Occipital lobe (tissue), 2 donors: ENCODE data around the gene OBP2A. TPM values are rescaled to one million over a fixed set of nuclear protein-coding genes. Genes with fewer than 3 reads are reported as not detected.
"Not testable (repeated sequence)": the region's sequence is repeated elsewhere in the genome, so short reads cannot be mapped to it uniquely, and the experiment has no call there.

ENCODE experiments used
- DNase-seq: peaks from one replicate; lab custom pipeline; 2025; lab: John Stamatoyannopoulos, UW
- total RNA-seq: library from RNA; depleted of rRNA; stranded (reverse); fragments of >200 nt; gene quantifications from one replicate; pipeline ENCODE4 v1.2.3, GENCODE V29; 2014

Gene OBP2A
- total RNA-seq, 1 donor from 2014 or later = not detected

DNA sequence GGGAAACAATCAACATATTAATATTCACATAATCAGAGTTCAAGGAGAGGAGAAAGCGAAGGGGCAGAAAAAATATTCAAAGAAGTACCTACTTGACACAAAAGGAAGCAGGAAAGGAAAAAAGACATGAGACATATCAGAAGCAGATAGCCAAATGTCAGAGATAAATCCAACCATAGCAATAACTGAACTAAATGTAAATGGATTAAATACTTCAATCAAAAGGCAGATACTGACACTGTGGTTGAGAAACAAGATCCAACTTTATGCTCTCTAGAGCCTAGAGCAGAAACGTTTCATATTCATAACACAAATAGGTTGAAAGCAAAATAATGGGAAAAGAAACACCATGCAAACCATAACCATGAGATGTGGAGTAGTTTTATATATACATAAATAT, 36.5 kb upstream of the OBP2A start:
- DNase-seq = no peak

GRCh38 chr9:135512241-135512603, 33.7 kb upstream of the OBP2A start:
- no peak for DNase-seq

DNA sequence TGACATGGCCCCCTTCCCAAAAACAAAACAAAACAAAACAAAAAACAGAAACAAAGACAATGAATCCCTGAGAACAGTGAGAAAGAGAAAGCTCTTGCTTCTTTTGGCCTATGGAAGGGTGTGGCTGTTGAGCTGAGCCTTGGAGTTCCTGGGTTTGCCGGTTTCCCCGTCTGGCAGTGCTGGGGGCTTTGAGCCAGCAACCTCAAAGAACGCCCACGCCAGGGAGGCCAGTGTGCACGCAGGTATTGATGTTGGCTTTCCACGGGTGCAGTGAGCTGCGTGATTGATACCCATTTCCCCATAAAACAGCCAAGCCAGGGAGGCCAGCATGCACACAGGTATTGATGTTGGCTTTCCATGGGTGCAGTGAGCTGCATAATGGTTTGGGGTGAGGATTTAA, 33.0 kb upstream of the OBP2A start:
- no peak for DNase-seq

DNA sequence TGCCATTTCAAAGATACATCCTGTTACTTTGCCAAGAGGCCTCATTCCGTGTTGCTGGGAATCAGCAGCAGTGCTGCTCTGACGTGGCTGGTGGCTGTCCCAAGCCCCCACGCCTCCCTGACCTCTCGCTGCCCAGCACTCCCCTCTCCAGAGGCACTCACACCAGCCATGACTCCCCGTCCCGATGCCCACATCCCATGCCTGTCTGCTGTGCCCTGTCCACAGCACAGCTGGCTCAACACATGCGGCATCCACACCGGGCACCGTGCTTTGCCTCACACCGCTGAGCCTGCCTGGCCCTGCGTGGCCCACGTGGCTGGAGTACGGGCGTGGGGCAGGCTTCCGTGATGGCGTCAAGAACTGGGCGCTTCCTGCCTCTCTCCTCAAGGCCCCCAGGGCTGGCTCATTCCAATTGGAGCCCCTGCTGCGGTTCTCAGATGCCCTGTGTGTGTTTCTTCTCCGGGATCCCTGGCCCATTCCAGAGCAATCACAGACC, 32.5 kb upstream of the OBP2A start:
- DNase-seq = no peak

GRCh38 chr9:135513906-135514305, 32.0 kb upstream of the OBP2A start:
- not testable (repeated sequence) for DNase-seq

GRCh38 chr9:135514342-135515082, 31.4 kb upstream of the OBP2A start:
- no peak for DNase-seq

- no peak for DNase-seq
Measured at GRCh38 chr9:135515083-135515951, 30.6 kb upstream of the OBP2A start.

DNA sequence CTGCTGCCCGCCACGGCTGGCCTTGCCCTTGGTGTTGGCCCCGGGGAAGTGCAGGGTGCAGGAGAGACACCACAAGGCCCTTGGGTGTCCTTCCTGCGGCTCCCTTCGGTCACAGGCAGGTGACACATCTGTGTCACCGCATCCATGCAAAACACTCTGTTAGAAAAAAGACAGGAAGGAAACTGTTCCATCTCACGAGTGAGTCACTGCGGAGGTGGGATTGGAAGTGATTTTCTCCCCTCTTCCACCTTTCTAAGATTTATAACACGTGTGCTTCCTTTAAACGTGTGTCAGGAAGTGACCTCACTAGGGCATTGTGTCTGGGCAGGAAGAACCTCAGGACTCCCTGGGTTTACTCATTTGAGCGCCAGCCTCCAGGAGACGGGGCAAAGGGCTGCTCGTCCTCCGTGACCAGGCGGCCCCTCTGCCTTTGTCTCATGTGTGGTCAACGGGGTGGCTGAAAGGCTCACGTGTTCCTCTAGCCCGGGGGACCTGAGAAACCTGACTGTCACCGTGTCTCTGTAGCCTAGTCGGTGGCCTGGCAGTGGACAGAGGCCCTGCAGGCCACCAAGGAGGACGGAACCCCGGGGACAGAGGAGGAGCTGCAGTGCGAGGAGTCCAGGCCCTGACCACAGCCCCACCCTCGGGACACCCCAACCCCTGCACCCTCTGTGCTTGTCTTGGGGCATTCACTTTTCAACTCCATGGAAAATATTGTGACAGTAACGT, 29.6 kb upstream of the OBP2A start:
- DNase-seq = no peak

DNA sequence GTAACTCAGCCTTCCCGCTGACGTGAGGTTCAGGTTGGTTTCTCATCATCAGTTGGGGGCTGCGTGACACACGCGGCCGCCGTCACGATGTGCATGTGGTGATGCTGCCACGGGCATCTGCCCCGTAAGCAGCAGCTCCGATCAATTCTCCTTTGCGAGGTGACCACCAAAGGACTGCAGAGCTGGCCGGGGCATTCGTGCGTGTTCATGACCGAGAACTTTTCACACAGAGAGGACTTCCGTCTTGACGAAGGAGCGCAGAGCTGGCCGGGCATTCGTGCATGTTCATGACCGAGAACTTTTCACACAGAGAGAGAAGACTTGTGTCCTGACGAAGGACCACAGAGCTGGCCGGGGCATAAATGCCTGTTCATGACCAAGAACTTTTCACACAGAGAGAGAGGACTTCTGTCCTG, 28.5 kb upstream of the OBP2A start:
- DNase-seq = no peak

DNA sequence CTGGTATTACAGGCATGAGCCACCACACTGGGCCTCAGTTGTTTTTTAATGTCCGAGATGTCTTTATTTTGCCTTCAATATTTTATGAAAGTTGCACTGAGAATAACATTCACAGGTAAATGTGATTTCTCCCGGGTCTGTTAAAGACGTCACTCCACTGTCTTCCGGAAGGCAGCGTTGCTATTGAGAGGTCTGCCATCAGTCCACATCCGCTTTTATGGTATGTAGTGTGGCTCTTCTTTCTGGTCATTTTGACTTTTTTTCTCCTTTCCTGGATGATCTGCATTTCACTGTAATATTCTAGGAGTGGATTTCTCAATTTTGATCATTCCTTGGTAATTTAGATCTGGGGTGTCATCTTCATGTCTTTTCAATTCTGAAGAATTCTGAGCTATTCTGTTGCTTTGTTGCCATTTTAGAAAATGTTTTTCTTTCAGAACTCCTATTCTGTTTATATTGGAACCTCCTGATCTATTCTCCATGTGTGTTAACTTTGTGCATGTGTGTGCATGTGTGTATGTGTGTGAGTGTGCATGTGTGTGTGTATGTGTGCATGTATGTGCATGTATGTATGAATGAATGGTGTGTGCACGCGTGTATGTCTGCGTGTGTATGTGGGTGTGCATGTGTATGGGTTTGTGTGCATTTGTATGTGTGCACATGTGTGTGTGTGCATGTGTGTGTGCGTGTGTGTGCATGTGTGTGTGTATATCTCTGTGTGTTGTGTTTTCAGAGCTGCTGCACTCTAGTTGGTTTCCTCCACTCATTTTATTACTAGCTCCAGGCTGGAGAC, 26.6 kb upstream of the OBP2A start:
- DNase-seq = no peak

GRCh38 chr9:135520916-135521607, 24.9 kb upstream of the OBP2A start, which contains the start of gene LCN1:
Gene LCN1, plus strand, starts transcription at chr9:135521440. Its CDS starts 58 bp downstream, at chr9:135521498.
- DNase-seq = no peak

- DNase-seq = no peak
Measured at GRCh38 chr9:135521608-135522095, 24.3 kb upstream of the OBP2A start.

- no peak for DNase-seq
Measured at GRCh38 chr9:135522137-135522877, 23.6 kb upstream of the OBP2A start.

- DNase-seq = no peak
Measured at GRCh38 chr9:135522931-135523330, 23.0 kb upstream of the OBP2A start.

- no peak for DNase-seq
Measured at GRCh38 chr9:135523521-135524129, 22.3 kb upstream of the OBP2A start.

GRCh38 chr9:135524130-135524861, 21.6 kb upstream of the OBP2A start:
- DNase-seq = no peak

GRCh38 chr9:135525241-135526088, 20.5 kb upstream of the OBP2A start:
- DNase-seq = no peak
